Esophagus squamous epithelium (tissue), 5 donors: ENCODE data around the gene TSGA10IP. TPM values are rescaled to one million over a fixed set of nuclear protein-coding genes. Genes with fewer than 3 reads are reported as not detected.

Source experiments
- DNase-seq: peaks from one replicate; lab custom pipeline; 2025; lab: John Stamatoyannopoulos, UW
- H3K27ac ChIP-seq, 4 donors: fragments of 200-600 bp; sonication (generic); one replicate each; pipeline ENCODE4 v1.5.1; 2016 to 2019; ENCODE audit warnings: mild to moderate bottlenecking in 1 of 4
- H3K27me3 ChIP-seq, 4 donors: fragments of 200-600 bp; sonication (generic); 1 replicate in 3 of 4; 2 replicates in 1 of 4; pipeline versions ENCODE4 v1.5.1 to v1.6.0; 2017 to 2021; ENCODE audit warnings: antibody characterized with exemption in 1 of 4
- H3K36me3 ChIP-seq, 3 donors: fragments of 200-600 bp; sonication (generic); one replicate each; pipeline ENCODE4 v1.5.1; 2016 to 2019
- H3K4me1 ChIP-seq, 3 donors: fragments of 200-600 bp; sonication (generic); one replicate each; pipeline ENCODE4 v1.5.1; 2017 to 2019
- H3K4me3 ChIP-seq, 4 donors: fragments of 200-600 bp; sonication (generic); 1 replicate in 3 of 4; 2 replicates in 1 of 4; pipeline ENCODE4 v1.5.1; 2016 to 2019; ENCODE audit warnings: mild to moderate bottlenecking in 2 of 4, moderate library complexity in 1 of 4
- H3K9me3 ChIP-seq, 3 donors: fragments of 200-600 bp; sonication (generic); one replicate each; pipeline ENCODE4 v1.5.1; 2016 to 2019
- POLR2A ChIP-seq, 4 donors: fragments of 450-650 bp; IDR thresholded peaks; one replicate each; pipeline ENCODE4 v1.6.1; 2017; ENCODE audit warnings: antibody characterized with exemption in 4 of 4, mild to moderate bottlenecking in 4 of 4, moderate library complexity in 3 of 4
- WGBS, 2 donors: methylation state at CpG; one replicate each; pipeline ENCODE4 v1.1.5; 2018; 5-methylcytosine and 5-hydroxymethylcytosine counted together
- intact Hi-C: fragments of 100-400 bp; cut with DNase I; formaldehyde crosslinking; loops from one replicate; pipeline ENCODE4 v1.15.0; 2022
- total RNA-seq, 4 donors: library from RNA; depleted of rRNA; stranded (reverse); fragments of >200 nt; gene quantifications; one replicate each; pipeline ENCODE4 v1.1.0, GENCODE V29; 2016
- TF ChIP-seq, protein P1 (sequence below), 6 experiments: fragments of 450-650 bp in 4 of 6; fragments of 200-600 bp in 2 of 6; sonication (generic) in 2 of 6; IDR thresholded peaks; one replicate each; pipeline ENCODE4 v1.5.1; 2016 to 2019; ENCODE audit warnings: antibody characterized with exemption in 6 of 6, mild to moderate bottlenecking in 4 of 6, moderate library complexity in 4 of 6
- donor health status: DM: yes; HTN: yes; CAD: no.

TSGA10IP gene
- total RNA-seq, 4 donors from 2014 or later = not detected

DNA sequence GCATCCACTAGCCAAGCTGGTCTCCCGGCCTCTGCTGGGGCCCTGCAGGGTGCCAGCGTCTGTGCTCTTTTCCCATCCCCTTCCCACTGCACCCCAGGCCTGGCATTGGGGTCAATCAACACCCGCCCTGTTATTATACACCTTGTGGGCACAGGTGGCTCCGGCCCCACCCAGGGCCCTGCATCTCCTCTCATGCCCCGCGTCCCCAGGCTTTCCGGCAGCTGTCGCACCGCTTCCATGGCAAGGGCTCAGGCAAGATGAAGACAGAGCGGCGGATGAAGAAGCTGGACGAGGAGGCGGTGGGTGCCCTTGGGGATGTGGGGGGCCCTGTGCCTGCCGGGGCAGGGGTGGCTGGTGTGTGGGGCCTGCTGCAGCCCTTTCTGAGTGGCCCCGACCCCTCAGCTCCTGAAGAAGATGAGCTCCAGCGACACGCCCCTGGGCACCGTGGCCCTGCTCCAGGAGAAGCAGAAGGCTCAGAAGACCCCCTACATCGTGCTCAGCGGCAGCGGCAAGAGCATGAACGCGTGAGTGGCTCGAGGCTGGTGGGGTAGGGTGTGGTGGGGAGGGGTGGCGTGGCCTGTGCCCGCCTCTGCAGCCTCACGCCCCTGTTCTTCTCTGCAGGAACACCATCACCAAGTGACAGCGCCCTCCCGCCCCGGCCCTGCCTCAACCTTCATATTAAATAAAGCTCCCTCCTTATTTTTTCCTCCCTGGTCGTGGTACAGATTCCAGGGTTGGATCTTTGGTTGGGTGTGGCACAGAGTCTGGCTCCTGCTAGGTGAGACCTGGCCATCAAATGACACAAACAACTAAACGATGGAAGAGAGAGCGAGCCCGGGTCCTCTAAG, 33.3 kb downstream of the TSGA10IP start:
- TF ChIP-seq, protein P1, sequence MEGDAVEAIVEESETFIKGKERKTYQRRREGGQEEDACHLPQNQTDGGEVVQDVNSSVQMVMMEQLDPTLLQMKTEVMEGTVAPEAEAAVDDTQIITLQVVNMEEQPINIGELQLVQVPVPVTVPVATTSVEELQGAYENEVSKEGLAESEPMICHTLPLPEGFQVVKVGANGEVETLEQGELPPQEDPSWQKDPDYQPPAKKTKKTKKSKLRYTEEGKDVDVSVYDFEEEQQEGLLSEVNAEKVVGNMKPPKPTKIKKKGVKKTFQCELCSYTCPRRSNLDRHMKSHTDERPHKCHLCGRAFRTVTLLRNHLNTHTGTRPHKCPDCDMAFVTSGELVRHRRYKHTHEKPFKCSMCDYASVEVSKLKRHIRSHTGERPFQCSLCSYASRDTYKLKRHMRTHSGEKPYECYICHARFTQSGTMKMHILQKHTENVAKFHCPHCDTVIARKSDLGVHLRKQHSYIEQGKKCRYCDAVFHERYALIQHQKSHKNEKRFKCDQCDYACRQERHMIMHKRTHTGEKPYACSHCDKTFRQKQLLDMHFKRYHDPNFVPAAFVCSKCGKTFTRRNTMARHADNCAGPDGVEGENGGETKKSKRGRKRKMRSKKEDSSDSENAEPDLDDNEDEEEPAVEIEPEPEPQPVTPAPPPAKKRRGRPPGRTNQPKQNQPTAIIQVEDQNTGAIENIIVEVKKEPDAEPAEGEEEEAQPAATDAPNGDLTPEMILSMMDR (IDR thresholded peaks at IDR 0.05) = no peak
- no peak for TF ChIP-seq POLR2A (IDR thresholded peaks at IDR 0.05)
- H3K9me3 ChIP-seq = no peaks in the 10 kb centered on the region

DNA sequence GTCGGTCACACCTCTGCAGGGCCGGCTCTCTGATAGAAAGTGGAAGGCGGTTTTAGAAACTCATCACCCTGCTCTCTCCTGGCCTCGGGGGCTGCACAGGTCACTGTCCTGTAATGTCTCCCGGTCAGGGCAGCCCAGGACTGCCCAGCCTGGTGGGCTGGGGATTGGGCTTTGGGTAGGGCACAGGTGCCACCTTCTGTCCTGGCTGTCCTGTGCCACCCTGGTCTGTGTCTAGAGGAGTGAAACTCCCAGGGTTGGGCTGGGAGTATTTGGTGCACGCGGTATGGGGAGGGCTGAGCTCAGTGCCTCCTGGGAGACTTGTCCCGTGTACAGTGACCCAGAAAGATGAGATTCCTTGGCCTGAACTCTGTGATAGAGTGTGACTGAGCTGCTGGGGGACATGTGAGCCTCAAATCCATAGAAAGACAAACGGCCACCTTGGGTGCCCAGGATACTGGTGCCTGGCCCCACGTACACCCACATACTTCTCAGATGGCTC, 34.0 kb downstream of the TSGA10IP start:
- H3K4me3 ChIP-seq = no peak overlapping the region
- H3K27me3 ChIP-seq = no peaks in the 10 kb centered on the region
- H3K4me1 ChIP-seq = no peaks in the 10 kb centered on the region
- DNase-seq = no peak
- no peaks in the 10 kb centered on the region for H3K9me3 ChIP-seq
- H3K36me3 ChIP-seq = peaks cover 23 to 49% (median 25%) of the 10 kb centered on the region in 3 donors
- 85 to 100% methylated on average over 1 to 7 of the region's 10 CpGs for WGBS, 2 donors
- intact Hi-C loops = no loop called here
- no peak overlapping the region for H3K27ac ChIP-seq
- no peak for TF ChIP-seq POLR2A (IDR thresholded peaks at IDR 0.05)
- TF ChIP-seq, protein P1 (IDR thresholded peaks at IDR 0.05) = no peak

More for the DNA sequence above, 33.3 kb downstream of the TSGA10IP start:
- Histone ChIP-seq H3K4me1 (peaks cover 0 to under 1% (median 0%) of the 10 kb centered on the region in 3 donors), H3K27ac (no peak overlapping the region), H3K27me3 (no peaks in the 10 kb centered on the region), H3K36me3 (peaks cover 23 to 51% (median 25%) of the 10 kb centered on the region in 3 donors), H3K4me3 (no peak overlapping the region)
- no peak for DNase-seq
- intact Hi-C loops = no loop called here
- WGBS, 2 donors = 80 to 92% methylated on average over 4 to 11 of the region's 34 CpGs

DNA sequence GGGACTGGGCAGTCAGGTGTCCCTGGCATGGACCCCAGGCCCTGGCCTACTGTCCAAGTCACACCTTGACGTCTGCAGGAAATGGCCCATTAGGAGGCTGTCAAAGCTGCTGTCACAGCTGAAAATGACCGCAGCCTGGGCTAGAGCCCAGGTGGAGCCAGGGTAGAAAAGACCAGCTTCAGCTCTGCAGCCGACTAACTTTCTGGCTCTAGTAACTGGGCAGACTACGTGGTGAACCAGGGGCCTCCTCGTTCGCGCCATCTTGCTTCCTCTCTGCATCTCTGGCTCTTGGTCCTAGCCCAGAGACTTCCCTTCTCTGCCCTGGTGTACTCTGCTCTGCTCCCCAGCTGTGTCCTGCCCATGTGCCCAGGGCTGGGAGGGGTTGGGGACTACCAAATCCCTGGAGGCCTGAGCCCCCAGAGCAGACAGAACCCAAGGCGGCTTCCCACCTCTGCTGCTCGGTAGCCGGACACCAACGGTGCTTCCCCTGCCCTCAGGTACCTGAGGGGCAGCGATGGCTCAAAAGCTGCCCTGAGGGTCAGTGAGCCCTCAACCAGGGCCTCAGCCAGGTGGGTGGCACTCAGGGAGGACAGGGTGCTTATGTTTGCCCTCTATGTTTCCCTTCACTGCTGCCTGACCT, 35.9 kb downstream of the TSGA10IP start:
- Histone ChIP-seq H3K9me3 (no peaks in the 10 kb centered on the region), H3K36me3 (peaks cover 23 to 39% (median 24%) of the 10 kb centered on the region in 3 donors), H3K27me3 (no peaks in the 10 kb centered on the region), H3K4me3 (no peak overlapping the region), H3K4me1 (no peaks in the 10 kb centered on the region), H3K27ac (no peak overlapping the region)
- TF ChIP-seq POLR2A (IDR thresholded peaks at IDR 0.05) = no peak
- TF ChIP-seq, protein P1 (IDR thresholded peaks at IDR 0.05) = no peak
- 69 to 79% methylated on average over 5 to 7 of the region's 12 CpGs for WGBS, 2 donors
- no peak for DNase-seq
- intact Hi-C loops = no loop called here

DNA sequence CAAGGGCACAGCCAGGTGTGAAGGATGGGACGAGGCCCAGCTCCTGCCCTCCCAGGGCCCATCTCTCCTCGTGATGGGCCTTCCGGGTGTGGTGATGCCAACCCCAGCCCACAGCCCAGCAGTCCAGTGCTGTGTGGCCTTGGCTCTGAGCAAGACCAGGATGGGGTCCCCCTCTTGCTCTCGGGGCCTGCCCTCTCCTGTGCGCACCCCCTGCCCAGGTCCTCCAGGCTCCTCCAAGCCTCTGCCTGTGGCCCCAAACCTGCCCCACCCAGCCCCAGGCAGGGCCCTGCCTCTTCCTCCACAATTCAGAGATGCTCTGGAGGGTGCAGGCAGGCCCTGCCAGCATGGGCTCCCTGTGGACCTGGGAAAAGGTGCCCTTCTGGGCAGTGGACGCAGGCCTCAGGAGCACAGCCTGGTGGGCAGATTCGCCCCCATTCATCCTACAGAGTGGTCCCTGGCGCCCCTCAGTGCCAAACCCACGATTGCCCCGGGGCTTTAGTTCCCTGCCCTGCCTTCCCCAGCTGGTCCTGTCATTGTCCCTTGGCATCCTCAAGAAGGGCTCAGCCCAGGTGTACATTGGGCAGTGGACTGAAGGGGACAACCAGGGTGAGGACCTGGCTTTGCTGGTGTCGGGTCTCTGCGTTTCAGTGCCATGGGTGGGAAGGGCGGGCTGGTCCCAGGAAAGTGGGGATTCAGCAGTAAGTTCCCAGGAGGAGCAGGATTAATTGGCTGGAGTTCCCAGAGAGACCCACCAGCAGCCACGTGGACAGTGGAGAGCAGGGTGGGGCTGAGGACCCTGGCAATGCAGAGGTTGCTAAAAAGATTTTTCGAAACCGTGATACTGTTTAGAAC, 36.9 kb downstream of the TSGA10IP start:
- Histone ChIP-seq H3K9me3 (no peaks in the 10 kb centered on the region), H3K27ac (no peak overlapping the region), H3K36me3 (peaks cover 15 to 29% (median 20%) of the 10 kb centered on the region in 3 donors), H3K4me3 (no peak overlapping the region), H3K27me3 (no peaks in the 10 kb centered on the region), H3K4me1 (no peaks in the 10 kb centered on the region)
- WGBS, 2 donors = 57 to 70% methylated on average over 6 to 12 of the region's 16 CpGs
- TF ChIP-seq POLR2A (IDR thresholded peaks at IDR 0.05) = no peak
- TF ChIP-seq, protein P1 (IDR thresholded peaks at IDR 0.05) = no peak
- no peak for DNase-seq
- intact Hi-C loops = no loop called here
